Smooth muscle cell (in vitro differentiated cells): ENCODE measurements around the gene SPTLC3. TPM values are rescaled to one million over a fixed set of nuclear protein-coding genes. Genes with fewer than 3 reads are reported as not detected.

Experiments used
- DNase-seq: peaks from one replicate; lab custom pipeline; 2025; ENCODE audit not compliant: unreplicated experiment; lab: John Stamatoyannopoulos, UW
- H2AFZ ChIP-seq: fragments of 200-600 bp; sonication (generic); 2 replicates; pipeline ENCODE4 v1.6.0; 2016; ENCODE audit warnings: antibody characterized with exemption, low read depth, mild to moderate bottlenecking
- H3F3A ChIP-seq: fragments of 200-600 bp; sonication (generic); 2 replicates; pipeline ENCODE4 v1.6.0; 2017; ENCODE audit warnings: antibody characterized with exemption, low read depth
- H3K27ac ChIP-seq: fragments of 200-600 bp; sonication (generic); 2 replicates; pipeline ENCODE4 v1.5.1; 2016; ENCODE audit warnings: low read depth, mild to moderate bottlenecking
- H3K27me3 ChIP-seq: fragments of 200-600 bp; sonication (generic); 2 replicates; pipeline ENCODE4 v1.6.1; 2016; ENCODE audit warnings: low read depth, mild to moderate bottlenecking
- H3K36me3 ChIP-seq: fragments of 200-600 bp; sonication (generic); 2 replicates; pipeline ENCODE4 v1.5.1; 2016; ENCODE audit warnings: low read depth
- H3K4me1 ChIP-seq: fragments of 200-600 bp; sonication (generic); 2 replicates; pipeline ENCODE4 v1.5.1; 2016; ENCODE audit warnings: low read depth
- H3K4me2 ChIP-seq: fragments of 200-600 bp; sonication (generic); 2 replicates; pipeline ENCODE4 v1.6.0; 2016; ENCODE audit warnings: mild to moderate bottlenecking
- H3K4me3 ChIP-seq: fragments of 200-600 bp; sonication (generic); 2 replicates; pipeline ENCODE4 v1.5.1; 2016; ENCODE audit warnings: mild to moderate bottlenecking
- H3K79me2 ChIP-seq: fragments of 200-600 bp; sonication (generic); 2 replicates; pipeline ENCODE4 v1.6.0; 2016; ENCODE audit warnings: low read depth, mild to moderate bottlenecking
- H3K9ac ChIP-seq: fragments of 200-600 bp; sonication (generic); 2 replicates; pipeline ENCODE4 v1.6.0; 2016; ENCODE audit warnings: low read depth
- H3K9me3 ChIP-seq: fragments of 200-600 bp; sonication (generic); replicated peaks from 2 replicates; pipeline ENCODE4 v1.5.1; 2016; ENCODE audit warnings: low read depth
- H4K20me1 ChIP-seq: fragments of 200-600 bp; sonication (generic); 2 replicates; pipeline ENCODE4 v1.6.0; 2016; ENCODE audit warnings: low read depth
- WGBS: methylation state at CpG from one replicate; pipeline ENCODE4 v1.1.7; 2016; ENCODE audit warnings: low lambda C conversion rate; 5-methylcytosine and 5-hydroxymethylcytosine counted together
- polyA plus RNA-seq: library from polyadenylated mRNA; unstranded; fragments of >200 nt; fragmentation: Nextera tagmentation; extraction: Ambion mirVana; gene quantifications from 2 replicates; pipeline ENCODE4 v1.2.1, GENCODE V29; 2016
- total RNA-seq: library from RNA; depleted of rRNA; stranded (reverse); fragments of >200 nt; gene quantifications from 2 replicates; pipeline ENCODE4 v1.2.3, GENCODE V29; 2014
- TF ChIP-seq, protein P1 (sequence below): fragments of 200-600 bp; sonication (generic); IDR thresholded peaks from 2 replicates; pipeline ENCODE4 v1.5.1; 2017; ENCODE audit warnings: borderline replicate concordance, mild to moderate bottlenecking, antibody characterized with exemption; ENCODE audit not compliant: insufficient read depth, poor library complexity, severe bottlenecking

Gene SPTLC3
- total and polyA plus RNA-seq, 2 experiments from 2014 or later, result 2.5 to 34.9 TPM

DNA sequence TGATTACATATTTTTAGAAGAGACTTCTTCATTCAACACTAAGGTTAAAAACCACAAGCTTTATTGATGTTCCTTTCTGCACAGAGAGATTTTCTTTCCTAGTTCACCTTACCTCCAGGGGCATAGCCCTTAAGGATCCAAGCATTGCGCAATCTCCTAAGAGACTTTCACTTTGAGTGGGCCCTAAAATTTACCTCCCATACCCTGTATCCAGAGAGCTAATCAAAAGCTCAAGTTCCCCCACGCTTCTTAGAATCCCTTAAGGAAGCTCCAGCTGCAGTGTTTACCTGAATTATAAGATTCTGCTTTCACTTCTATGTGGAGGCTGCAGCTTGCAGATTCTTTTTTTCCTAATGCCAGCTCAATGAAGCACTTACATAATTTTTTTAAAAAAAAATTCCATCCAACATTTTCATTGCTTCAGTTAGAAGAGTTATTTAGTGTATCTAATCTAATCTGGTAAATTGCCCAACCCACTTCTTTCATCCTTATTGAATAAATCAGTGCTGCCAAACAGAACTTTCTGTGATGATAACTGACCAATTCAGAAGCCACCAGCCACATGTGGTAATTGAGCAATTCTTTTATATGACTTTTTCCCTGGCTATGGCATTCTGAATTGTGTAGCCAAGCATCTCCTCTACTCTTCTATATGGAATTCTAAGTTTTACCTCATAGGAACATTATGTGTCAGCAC is 24.6 kb upstream of the SPTLC3 start:
- no peak overlapping the region for H3K4me2 ChIP-seq
- no peaks in the 10 kb centered on the region for H4K20me1 ChIP-seq
- H3K27ac ChIP-seq, result no peak overlapping the region
- H3K9me3 ChIP-seq, result no peaks in the 10 kb centered on the region
- H3K79me2 ChIP-seq, result no peaks in the 10 kb centered on the region
- no peak overlapping the region for H3K9ac ChIP-seq
- no peak for DNase-seq
- H2AFZ ChIP-seq, result no peak overlapping the region
- TF ChIP-seq, protein P1, sequence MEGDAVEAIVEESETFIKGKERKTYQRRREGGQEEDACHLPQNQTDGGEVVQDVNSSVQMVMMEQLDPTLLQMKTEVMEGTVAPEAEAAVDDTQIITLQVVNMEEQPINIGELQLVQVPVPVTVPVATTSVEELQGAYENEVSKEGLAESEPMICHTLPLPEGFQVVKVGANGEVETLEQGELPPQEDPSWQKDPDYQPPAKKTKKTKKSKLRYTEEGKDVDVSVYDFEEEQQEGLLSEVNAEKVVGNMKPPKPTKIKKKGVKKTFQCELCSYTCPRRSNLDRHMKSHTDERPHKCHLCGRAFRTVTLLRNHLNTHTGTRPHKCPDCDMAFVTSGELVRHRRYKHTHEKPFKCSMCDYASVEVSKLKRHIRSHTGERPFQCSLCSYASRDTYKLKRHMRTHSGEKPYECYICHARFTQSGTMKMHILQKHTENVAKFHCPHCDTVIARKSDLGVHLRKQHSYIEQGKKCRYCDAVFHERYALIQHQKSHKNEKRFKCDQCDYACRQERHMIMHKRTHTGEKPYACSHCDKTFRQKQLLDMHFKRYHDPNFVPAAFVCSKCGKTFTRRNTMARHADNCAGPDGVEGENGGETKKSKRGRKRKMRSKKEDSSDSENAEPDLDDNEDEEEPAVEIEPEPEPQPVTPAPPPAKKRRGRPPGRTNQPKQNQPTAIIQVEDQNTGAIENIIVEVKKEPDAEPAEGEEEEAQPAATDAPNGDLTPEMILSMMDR, result no peak
- no peaks in the 10 kb centered on the region for H3F3A ChIP-seq
- no peaks in the 10 kb centered on the region for H3K36me3 ChIP-seq
- H3K4me1 ChIP-seq, result no peaks in the 10 kb centered on the region
- 85% methylated on average over 2 of the region's 2 CpGs for WGBS
- no peak overlapping the region for H3K4me3 ChIP-seq
- H3K27me3 ChIP-seq, result no peaks in the 10 kb centered on the region

DNA sequence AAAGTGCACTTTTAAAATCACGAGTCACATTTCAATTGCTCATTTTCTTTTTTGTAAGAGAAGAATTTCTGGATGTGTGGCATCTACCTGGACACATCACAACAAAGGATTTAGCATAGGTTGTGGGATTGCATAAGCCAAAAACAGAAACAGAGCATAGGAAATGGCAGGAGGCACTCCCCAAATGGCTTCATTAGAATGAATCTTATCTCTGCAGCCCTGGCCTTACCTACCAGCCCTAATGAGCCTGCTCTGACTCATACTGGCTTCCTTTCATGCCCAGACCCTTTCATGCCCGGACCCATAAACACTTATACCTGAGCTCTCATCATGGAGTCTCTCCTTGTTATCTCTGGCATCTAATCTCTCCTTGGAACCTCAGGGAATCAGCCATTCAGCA is 23.9 kb upstream of the SPTLC3 start:
- H3K27me3 ChIP-seq, result no peaks in the 10 kb centered on the region
- WGBS, result 35% methylated on average over 2 of the region's 2 CpGs
- H3F3A ChIP-seq, result no peaks in the 10 kb centered on the region
- TF ChIP-seq, protein P1, result no peak
- H3K9me3 ChIP-seq, result no peaks in the 10 kb centered on the region
- no peak overlapping the region for H3K9ac ChIP-seq
- no peaks in the 10 kb centered on the region for H3K4me1 ChIP-seq
- H3K79me2 ChIP-seq, result no peaks in the 10 kb centered on the region
- H4K20me1 ChIP-seq, result no peaks in the 10 kb centered on the region
- no peak for DNase-seq
- H3K4me3 ChIP-seq, result no peak overlapping the region
- H3K27ac ChIP-seq, result no peak overlapping the region
- H3K4me2 ChIP-seq, result no peak overlapping the region
- H3K36me3 ChIP-seq, result no peaks in the 10 kb centered on the region
- no peak overlapping the region for H2AFZ ChIP-seq

DNA sequence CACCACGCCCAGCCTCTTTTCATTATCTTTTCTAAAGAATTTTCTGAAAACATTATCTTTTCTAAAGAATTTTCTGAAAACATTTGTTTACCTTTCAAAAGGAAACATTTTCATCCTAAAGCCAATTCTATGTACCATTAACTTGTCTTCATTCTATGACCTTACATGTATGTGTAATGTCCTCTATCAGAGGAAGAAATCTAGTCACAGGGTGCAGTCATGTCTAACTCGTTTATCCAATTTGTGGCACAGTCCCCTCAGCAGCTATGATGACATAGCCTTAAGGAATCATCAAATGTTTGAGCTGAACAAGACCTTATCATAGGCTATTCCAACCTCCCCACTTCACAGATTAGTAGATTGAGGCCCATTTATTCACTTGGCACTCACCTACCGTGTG is 21.5 kb upstream of the SPTLC3 start:
- Histone ChIP-seq H3K4me3 (no peak overlapping the region), H3K27ac (no peak overlapping the region), H3K4me1 (no peaks in the 10 kb centered on the region), H3K9ac (no peak overlapping the region), H3F3A (no peaks in the 10 kb centered on the region), H2AFZ (no peak overlapping the region), H3K4me2 (no peak overlapping the region), H3K9me3 (no peaks in the 10 kb centered on the region), H4K20me1 (no peaks in the 10 kb centered on the region), H3K79me2 (no peaks in the 10 kb centered on the region), H3K27me3 (no peaks in the 10 kb centered on the region), H3K36me3 (no peaks in the 10 kb centered on the region)
- DNase-seq, result no peak
- TF ChIP-seq, protein P1, result no peak
- WGBS, result 84% methylated on average over 3 of the region's 3 CpGs

DNA sequence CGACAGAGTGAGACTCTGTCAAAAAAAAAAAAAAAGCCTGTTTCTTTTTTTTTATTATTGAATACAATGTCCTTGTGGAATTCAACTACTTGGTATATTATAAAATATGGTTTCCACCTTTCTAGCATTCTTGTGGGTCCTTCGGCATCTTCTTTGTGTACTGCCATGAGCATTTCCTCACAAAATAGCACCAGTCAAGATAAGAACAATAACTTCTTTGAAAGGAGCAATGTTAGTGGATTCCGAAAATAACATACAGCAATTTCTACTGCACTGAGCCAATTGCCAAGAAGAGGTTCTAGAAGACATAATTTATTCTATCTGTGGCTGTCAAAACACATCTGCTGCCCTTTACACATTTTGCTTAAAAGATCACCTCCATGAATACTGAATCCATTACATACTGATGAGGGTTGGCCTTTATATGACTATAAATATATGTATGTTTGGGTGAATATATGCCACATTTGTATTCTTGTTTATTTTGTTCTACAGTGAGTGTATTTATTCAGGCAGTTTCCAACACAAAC is 19.1 kb upstream of the SPTLC3 start:
- TF ChIP-seq, protein P1, result no peak
- H3K9ac ChIP-seq, result no peak overlapping the region
- H3K9me3 ChIP-seq, result no peaks in the 10 kb centered on the region
- H3K27me3 ChIP-seq, result no peaks in the 10 kb centered on the region
- H3K27ac ChIP-seq, result no peak overlapping the region
- no peaks in the 10 kb centered on the region for H3K79me2 ChIP-seq
- H3K4me1 ChIP-seq, result no peaks in the 10 kb centered on the region
- DNase-seq, result no peak
- no peaks in the 10 kb centered on the region for H3F3A ChIP-seq
- H3K4me2 ChIP-seq, result no peak overlapping the region
- H3K4me3 ChIP-seq, result no peak overlapping the region
- WGBS, result 87% methylated on average over 3 of the region's 3 CpGs
- H3K36me3 ChIP-seq, result no peaks in the 10 kb centered on the region
- no peaks in the 10 kb centered on the region for H4K20me1 ChIP-seq
- no peak overlapping the region for H2AFZ ChIP-seq
